ENCODE measurements around the gene KRT15. TPM values are rescaled to one million over a fixed set of nuclear protein-coding genes. Genes with fewer than 3 reads are reported as not detected.

Gene KRT15
- polyA plus RNA-seq, 1 of the 3 experiments (the other 2 are of a cell fraction): 16.9 TPM

- H3K9ac ChIP-seq: no peak overlapping the region
- no peaks in the 10 kb centered on the region for H3K27me3 ChIP-seq (ENCODE audit: insufficient read depth)
- CTCF ChIA-PET: interaction anchor here (3.6 to 25.5 kb wide), 6 partner anchors 18 to 225 kb away, joined by 48 to 646 read pairs (median 134); partner anchors contain the start of genes KRT13, KRT15 and KRT19
- H3K4me2 ChIP-seq: no peak overlapping the region
- no peak overlapping the region for H3K4me3 ChIP-seq (ENCODE audit: low read depth in 2 of 2, low read length in 1 of 2)
- POLR2A ChIA-PET: interaction anchor here (0.9 kb wide), 1 partner anchor 17 kb away, joined by 4 read pairs; no protein-coding TSS in a partner anchor
- no peaks in the 10 kb centered on the region for H3K79me2 ChIP-seq (ENCODE audit: insufficient read depth)
- H3K9me2 ChIP-seq: no peaks in the 10 kb centered on the region
- peaks cover 28% of the 10 kb centered on the region for H3F3A ChIP-seq (replicated peaks; ENCODE audit: insufficient read depth)
- H2AFZ ChIP-seq (ENCODE audit: low read depth): no peak overlapping the region
- DNase-seq: no peak
- H3K36me3 ChIP-seq (replicated peaks in 1 of 2; ENCODE audit: control insufficient read depth in 1 of 2, insufficient read depth in 2 of 2, low read length in 1 of 2): no peaks in the 10 kb centered on the region
- 93% methylated on average over 3 of the region's 3 CpGs for whole genome bisulfite sequencing (ENCODE audit: low lambda C conversion rate)
- no peaks in the 10 kb centered on the region for H3K9me3 ChIP-seq
- no peak for TF ChIP-seq NRF1 (IDR thresholded peaks at IDR 0.05; ENCODE audit: low read depth, low read length)
- no peak for TF ChIP-seq RCOR1 (IDR thresholded peaks at IDR 0.05; ENCODE audit: low read length)
- no peak for TF ChIP-seq RAD21 (IDR thresholded peaks at IDR 0.05; ENCODE audit: low read length)
- TF ChIP-seq NFIC (IDR thresholded peaks at IDR 0.05; ENCODE audit: borderline replicate concordance): no peak
- no peak for TF ChIP-seq TCF12 (IDR thresholded peaks at IDR 0.05)
- TF ChIP-seq FOXJ3 (CRISPR knock-in tag; IDR thresholded peaks at IDR 0.05): no peak
- TF ChIP-seq RXRA (IDR thresholded peaks at IDR 0.05; ENCODE audit: borderline replicate concordance, low read depth): no peak
- H4K20me1 ChIP-seq (ENCODE audit: insufficient read depth): no peaks in the 10 kb centered on the region
- H3K4me1 ChIP-seq (ENCODE audit: control insufficient read depth in 1 of 2, insufficient read depth in 2 of 2, low read depth in 1 of 2, low read length in 1 of 2): peaks cover 17 to 30% of the 10 kb centered on the region in 2 experiments; a peak in 3 of 4 replicates
- peak overlapping the region; percentile 85 to 86 for H3K27ac ChIP-seq (ENCODE audit: low read depth in 2 of 2, low read length in 1 of 2)
These were observed 28.1 kb upstream of the KRT15 start for GRCh38 chr17:41546819-41547218.

- H3K9ac ChIP-seq: no peak overlapping the region
- H3K9me3 ChIP-seq: no peaks in the 10 kb centered on the region
- DNase-seq: no peak
- peaks cover 28% of the 10 kb centered on the region for H3F3A ChIP-seq (replicated peaks; ENCODE audit: insufficient read depth)
- H3K9me2 ChIP-seq: no peaks in the 10 kb centered on the region
- no peak overlapping the region for H3K4me2 ChIP-seq
- no peak overlapping the region for H3K27ac ChIP-seq (ENCODE audit: low read depth in 2 of 2, low read length in 1 of 2)
- TF ChIP-seq RXRA (IDR thresholded peaks at IDR 0.05; ENCODE audit: borderline replicate concordance, low read depth) (no peak), IRF3 (IDR thresholded peaks at IDR 0.05; ENCODE audit: low read depth, low read length) (no peak), RAD21 (IDR thresholded peaks at IDR 0.05; ENCODE audit: low read length) (no peak), ELF1 (IDR thresholded peaks at IDR 0.05) (no peak), MXI1 (IDR thresholded peaks at IDR 0.05; ENCODE audit: low read depth, low read length) (no peak), NFIC (IDR thresholded peaks at IDR 0.05; ENCODE audit: borderline replicate concordance) (no peak), FOXJ3 (CRISPR knock-in tag; IDR thresholded peaks at IDR 0.05) (no peak), CTCF (IDR thresholded peaks at IDR 0.05) (no peak), RFX5 (IDR thresholded peaks at IDR 0.05; ENCODE audit: low read length) (no peak), MEF2A (IDR thresholded peaks at IDR 0.05; ENCODE audit: borderline replicate concordance, low read depth) (no peak), TEAD4 (IDR thresholded peaks at IDR 0.05; ENCODE audit: borderline replicate concordance, insufficient read depth) (no peak), USF1 (IDR thresholded peaks at IDR 0.05; ENCODE audit: borderline replicate concordance, low read depth) (no peak), JUND (IDR thresholded peaks at IDR 0.05) (no peak)
- ChIA-PET POLR2A (no interaction called here), CTCF (interaction anchor here (0.6 to 25.5 kb wide), 5 partner anchors 20 to 224 kb away, joined by 3 to 646 read pairs (median 61); no protein-coding TSS in a partner anchor)
- H3K36me3 ChIP-seq (replicated peaks in 1 of 2; ENCODE audit: control insufficient read depth in 1 of 2, insufficient read depth in 2 of 2, low read length in 1 of 2): no peaks in the 10 kb centered on the region
- H4K20me1 ChIP-seq (ENCODE audit: insufficient read depth): no peaks in the 10 kb centered on the region
- no peak overlapping the region for H2AFZ ChIP-seq (ENCODE audit: low read depth)
- no peaks in the 10 kb centered on the region for H3K27me3 ChIP-seq (ENCODE audit: insufficient read depth)
- H3K4me3 ChIP-seq (ENCODE audit: low read depth in 2 of 2, low read length in 1 of 2): no peak overlapping the region
- no peaks in the 10 kb centered on the region for H3K79me2 ChIP-seq (ENCODE audit: insufficient read depth)
- WGBS (ENCODE audit: low lambda C conversion rate): 89% methylated on average over 12 of the region's 13 CpGs
- H3K4me1 ChIP-seq (ENCODE audit: control insufficient read depth in 1 of 2, insufficient read depth in 2 of 2, low read depth in 1 of 2, low read length in 1 of 2): peaks cover 17 to 30% of the 10 kb centered on the region in 2 experiments; a peak in 3 of 4 replicates
These were observed 27.2 kb upstream of the KRT15 start for GRCh38 chr17:41545829-41546410.

Data from SK-N-SH (cell line).